ENCODE data around the gene ADAMTS17. TPM values are rescaled to one million over a fixed set of nuclear protein-coding genes. Genes with fewer than 3 reads are reported as not detected.
A peak's percentile ranks its signal among the peaks of the same experiment; 100 is the strongest.
"Not testable (repeated sequence)": the region's sequence is repeated elsewhere in the genome, so short reads cannot be mapped to it uniquely, and the experiment has no call there.

ADAMTS17 gene
- polyA plus RNA-seq, 5 donors = 1.9 to 4.1 (median 3.0) TPM

DNA sequence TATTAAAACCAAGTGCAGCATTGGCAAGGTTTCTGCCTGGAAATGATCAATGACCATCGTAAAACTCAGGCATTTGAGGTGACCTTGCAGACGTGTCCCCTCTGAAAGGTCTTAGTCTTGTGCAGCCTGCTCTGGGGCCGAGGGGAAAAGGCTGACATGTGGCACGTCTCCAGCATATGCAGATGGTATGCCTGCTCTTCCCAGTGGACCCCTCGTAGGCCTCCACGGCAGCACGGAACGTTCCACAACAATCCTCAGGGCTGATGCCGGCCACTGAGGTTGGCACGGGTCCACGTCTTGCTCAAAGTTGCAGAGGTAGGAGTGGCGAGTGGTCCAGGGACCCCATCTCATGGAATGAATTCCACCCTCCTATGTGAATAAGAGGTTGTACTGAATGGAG lies 361.0 kb downstream of the ADAMTS17 start:
- no peak for DNase-seq

- not testable (repeated sequence) for DNase-seq
Measured at GRCh38 chr15:99979886-99980285, 361.9 kb downstream of the ADAMTS17 start.

GRCh38 chr15:99979371-99979770 lies 362.4 kb downstream of the ADAMTS17 start:
- DNase-seq = no peak

GRCh38 chr15:99978426-99978825 lies 363.3 kb downstream of the ADAMTS17 start:
- no peak for DNase-seq

DNA sequence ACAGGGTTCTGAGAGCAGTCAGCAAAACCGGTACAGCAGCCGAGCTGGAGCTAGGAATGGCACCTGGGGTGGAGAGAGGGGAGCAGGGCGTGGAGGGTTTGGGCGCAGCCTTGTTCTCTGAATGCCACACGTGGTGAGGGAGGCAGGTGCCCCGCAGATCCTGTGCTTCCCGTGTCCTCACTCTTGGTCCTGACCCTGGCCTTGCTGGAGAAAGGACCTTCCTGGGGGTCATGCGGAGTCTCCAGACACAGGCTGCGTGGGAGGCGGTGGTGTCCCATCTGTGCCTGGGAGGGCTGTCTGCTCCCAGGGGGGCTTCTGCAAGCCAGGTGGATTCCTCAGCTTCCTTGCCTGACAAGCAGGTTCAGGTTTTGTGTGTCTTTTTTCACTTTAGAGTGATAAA lies 363.8 kb downstream of the ADAMTS17 start:
- DNase-seq = no peak

DNA sequence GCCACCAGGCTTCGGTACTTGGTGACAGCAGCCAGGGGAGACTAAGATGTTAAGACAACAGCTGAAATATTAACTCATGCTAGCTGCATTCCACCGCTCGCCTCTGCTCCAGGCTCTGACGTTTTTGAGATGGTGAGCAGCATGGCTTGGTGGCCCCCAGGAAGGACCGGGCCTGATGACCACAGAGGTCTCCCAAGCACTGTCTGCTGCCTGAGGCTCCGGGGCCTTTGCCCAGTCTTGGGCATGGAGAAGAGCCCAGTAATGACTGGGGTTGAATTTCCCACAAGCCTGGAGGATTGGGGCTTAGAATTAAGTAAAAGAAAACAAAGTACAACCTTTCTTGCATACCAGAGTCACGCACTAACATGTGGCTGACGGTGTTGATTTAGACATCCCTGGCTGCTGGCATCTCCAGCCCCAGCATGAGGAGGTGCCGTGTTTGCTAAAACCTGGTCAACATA lies 364.9 kb downstream of the ADAMTS17 start:
- DNase-seq = no peak

DNA sequence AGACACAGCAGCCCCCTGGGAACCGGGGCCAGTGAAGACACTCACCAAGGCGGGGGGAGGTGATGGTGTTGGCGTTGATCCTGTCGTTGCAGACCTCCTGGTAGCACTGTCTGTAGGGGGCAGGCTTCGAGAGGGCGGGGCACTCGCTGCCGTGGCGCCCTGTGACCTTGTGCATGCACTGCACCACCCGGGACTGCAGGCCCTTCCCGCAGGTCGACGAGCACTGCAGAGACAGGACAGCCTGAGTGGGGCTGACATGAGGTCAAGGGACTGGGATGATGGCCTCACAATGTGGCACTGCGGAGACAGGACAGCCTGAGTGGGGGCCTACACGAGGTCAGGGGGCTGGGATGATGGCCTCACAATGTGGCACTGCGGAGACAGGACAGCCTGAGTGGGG lies 365.8 kb downstream of the ADAMTS17 start:
- DNase-seq = no peak

DNA sequence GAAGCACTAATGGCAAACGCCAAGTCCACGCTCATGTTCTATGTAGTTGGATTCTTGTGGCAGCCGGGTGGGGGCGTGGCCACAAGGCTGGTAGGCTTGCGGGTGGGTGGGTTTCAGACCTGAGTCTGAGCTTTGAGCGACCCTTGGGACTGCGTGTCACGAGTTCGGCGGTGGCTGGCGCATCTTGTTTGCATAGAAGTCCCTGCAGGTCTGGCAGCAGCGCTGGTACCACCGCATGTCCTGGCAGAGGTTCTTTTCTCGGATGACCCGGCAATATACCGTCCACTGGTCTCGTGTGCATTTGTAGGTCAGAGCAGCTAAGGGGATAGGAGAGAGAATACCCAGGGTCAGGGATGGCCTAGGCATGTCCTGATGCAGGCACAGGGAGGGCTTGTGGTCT lies 367.5 kb downstream of the ADAMTS17 start:
- DNase-seq = no peak

- no peak for DNase-seq
Measured at GRCh38 chr15:99973351-99973750, 368.4 kb downstream of the ADAMTS17 start.

- DNase-seq = peak in 1 of 2 donors; percentile 21
Measured at GRCh38 chr15:99970891-99971430, 370.8 kb downstream of the ADAMTS17 start.

DNA sequence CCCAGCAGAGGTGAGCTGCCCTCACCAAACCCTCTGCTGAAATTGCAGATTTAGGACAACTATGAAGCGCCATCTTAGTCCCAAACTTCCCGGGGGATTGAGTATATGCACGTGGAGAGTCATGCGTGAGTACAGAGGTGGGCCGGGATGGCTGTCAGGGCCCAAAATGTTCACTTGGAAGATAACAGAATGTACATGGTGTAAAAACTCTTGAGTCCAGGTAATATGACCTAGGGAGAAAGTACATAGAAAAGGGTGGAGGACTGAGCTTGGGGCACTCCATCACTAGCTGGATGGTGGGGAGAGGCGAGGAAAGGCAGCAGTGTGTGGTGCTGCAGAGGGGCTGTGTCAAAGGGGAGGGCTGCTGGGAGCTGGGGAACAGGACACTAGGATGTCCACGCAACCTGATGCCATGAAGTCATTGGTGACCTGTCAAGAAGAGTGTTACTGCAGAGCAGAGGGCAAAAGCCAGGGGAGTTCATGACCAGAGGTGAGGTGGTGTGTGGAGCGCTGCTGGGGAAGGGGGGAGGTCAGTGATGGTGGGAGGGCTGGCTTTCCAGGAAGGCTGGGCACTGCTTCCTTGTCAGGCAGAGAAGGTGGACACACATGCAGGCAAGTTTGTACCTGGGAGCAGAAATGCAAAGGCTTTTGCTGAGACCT lies 372.4 kb downstream of the ADAMTS17 start:
- DNase-seq = no peak

- DNase-seq = no peak
Measured at GRCh38 chr15:99967841-99968371, 373.9 kb downstream of the ADAMTS17 start.

GRCh38 chr15:99966815-99967214 lies 375.0 kb downstream of the ADAMTS17 start:
- DNase-seq = no peak

DNA sequence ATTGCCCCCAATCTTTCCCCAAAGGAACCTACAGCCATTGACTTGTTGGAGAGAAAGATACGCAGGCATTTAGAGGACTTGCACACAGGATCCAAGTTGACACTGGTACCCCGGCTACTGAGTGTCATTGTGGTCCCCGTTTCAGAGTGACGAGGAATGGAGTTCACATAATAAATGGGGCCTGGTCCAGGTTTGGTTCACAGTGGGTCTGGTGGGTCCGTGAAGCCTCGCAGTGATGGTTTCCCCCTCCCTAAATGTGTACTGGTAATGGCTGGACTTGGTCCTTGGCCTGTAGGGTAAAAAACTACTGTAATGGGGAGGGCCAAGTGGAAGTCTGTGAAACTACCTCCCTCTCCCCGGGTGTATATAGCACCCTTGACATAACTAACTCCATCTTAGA lies 376.4 kb downstream of the ADAMTS17 start:
- no peak for DNase-seq

- DNase-seq = no peak
Measured at GRCh38 chr15:99963976-99964375, 377.8 kb downstream of the ADAMTS17 start.

DNA sequence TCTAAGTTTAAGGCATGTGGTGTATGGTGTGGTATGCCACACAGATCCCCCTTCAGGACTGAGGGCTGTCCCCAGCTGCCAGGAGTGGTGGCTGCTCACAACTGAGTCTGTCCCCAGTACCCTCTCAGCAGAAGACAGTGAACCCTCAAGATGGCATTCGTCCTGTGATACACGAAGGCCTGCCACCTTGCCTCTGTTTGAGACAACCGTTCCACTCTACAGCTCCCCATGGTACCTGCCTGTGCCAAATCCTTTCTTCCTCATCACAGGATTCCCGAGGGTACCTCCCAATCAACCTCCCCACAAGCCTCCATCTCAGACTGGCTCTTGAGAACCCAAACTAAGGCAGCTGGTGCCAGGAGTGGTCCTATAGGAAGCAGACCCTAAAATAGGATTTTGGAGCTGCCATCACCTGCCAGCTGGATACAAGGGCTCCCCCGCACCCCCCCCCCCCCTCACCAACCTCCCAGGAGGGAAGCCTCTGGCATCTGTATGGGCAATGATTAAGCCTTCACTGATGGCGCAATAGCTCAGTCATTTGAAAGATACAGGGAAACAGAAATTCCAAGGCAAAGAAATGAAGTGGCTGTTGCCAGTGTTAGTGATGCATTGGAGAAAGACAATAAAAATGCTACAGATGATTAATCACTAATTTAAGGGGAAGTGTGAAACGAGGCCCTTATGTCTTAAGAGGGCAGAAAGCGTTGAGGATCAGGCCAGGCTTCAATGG lies 378.5 kb downstream of the ADAMTS17 start:
- no peak for DNase-seq

- DNase-seq = no peak
Measured at GRCh38 chr15:99962006-99962561, 379.7 kb downstream of the ADAMTS17 start.

GRCh38 chr15:99961011-99961441 lies 380.7 kb downstream of the ADAMTS17 start:
- no peak for DNase-seq

DNA sequence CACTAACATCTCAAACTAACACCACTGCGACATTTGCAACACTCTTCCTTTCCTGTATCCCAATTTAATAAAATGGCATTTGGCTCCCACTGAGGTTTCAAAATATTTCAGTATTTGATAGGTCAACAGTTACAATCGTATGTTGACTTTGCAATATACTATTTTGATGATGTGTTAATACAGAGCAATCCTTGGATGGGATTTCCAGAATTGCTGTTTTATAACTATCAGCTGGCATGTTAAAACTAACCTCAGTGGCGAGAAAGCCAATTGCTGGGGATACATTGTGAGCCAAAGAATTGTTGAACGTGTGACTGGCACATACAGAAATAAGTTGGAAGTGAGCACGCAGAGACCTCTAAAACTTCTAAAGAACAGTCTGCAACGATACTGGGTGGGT lies 382.4 kb downstream of the ADAMTS17 start:
- no peak for DNase-seq

DNA sequence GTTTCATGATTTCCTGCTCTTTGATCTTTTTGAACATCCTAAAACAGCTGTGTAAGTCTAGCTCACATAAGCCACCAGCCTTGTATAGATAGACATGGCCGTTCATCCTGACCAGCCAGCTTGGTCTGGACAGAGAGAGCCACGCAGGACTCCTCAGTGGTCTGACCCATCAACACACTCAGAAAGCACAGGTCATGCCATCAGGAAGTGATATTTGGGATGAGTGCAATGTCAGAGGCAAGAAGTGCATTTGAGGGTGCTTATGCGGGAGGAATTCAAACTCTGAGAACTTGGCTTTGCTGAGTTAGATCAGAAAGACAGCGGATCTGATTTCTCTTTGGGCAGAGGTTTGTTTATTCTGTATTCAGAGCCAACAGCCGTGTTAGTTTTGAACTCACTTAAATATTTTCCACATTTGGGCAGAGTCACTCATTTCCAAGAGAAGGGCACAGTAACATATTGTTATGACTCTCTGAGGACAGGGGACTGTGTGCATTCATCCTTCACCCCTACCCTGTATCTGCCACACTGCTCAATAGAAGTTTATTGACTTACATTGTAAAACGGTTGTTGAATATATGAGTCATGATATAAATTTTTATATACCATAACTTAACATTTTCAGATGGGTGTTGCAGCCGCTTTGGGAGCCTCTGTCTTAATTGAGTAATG lies 383.2 kb downstream of the ADAMTS17 start:
- no peak for DNase-seq

GRCh38 chr15:99957642-99958013 lies 384.1 kb downstream of the ADAMTS17 start:
- no peak for DNase-seq

Data from right lung (tissue), 5 donors.